C4-2B (cell line): Measurements from ENCODE around the gene MTA1.

Source experiments
- ZFX ChIP-seq: fragments of 450-650 bp; IDR thresholded peaks from 2 replicates; pipeline ENCODE4 v1.6.1; 2017
- TF ChIP-seq, protein P1 (sequence below): fragments of 450-650 bp; conservative IDR thresholded peaks from 2 replicates; pipeline ENCODE4 v1.5.1; 2017; ENCODE audit warnings: mild to moderate bottlenecking

DNA sequence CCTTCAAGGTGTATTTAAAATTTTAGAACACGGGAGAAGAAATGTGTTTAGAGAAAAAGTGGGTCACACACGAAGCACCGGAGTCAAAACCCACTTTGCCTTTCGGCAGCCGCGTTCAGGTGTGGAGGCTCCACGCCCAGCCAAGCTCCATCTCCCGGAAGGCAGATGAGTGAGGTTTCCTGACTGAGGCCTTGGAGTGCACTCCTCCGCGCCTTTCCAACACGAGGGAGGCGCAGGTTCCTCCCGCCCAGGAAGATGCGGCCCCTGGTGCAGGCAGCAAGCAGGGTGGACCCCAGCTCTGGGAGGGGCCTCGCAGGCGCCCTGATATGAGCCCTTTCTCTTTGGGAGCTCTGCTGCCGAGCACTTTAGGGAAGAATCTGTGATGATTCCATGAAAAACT, 22.5 kb downstream of the MTA1 start:
- TF ChIP-seq, protein P1, sequence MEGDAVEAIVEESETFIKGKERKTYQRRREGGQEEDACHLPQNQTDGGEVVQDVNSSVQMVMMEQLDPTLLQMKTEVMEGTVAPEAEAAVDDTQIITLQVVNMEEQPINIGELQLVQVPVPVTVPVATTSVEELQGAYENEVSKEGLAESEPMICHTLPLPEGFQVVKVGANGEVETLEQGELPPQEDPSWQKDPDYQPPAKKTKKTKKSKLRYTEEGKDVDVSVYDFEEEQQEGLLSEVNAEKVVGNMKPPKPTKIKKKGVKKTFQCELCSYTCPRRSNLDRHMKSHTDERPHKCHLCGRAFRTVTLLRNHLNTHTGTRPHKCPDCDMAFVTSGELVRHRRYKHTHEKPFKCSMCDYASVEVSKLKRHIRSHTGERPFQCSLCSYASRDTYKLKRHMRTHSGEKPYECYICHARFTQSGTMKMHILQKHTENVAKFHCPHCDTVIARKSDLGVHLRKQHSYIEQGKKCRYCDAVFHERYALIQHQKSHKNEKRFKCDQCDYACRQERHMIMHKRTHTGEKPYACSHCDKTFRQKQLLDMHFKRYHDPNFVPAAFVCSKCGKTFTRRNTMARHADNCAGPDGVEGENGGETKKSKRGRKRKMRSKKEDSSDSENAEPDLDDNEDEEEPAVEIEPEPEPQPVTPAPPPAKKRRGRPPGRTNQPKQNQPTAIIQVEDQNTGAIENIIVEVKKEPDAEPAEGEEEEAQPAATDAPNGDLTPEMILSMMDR: no peak
- no peak for TF ChIP-seq ZFX
